Measurements from ENCODE around the gene TCERG1L.

The TCERG1L gene

DNA sequence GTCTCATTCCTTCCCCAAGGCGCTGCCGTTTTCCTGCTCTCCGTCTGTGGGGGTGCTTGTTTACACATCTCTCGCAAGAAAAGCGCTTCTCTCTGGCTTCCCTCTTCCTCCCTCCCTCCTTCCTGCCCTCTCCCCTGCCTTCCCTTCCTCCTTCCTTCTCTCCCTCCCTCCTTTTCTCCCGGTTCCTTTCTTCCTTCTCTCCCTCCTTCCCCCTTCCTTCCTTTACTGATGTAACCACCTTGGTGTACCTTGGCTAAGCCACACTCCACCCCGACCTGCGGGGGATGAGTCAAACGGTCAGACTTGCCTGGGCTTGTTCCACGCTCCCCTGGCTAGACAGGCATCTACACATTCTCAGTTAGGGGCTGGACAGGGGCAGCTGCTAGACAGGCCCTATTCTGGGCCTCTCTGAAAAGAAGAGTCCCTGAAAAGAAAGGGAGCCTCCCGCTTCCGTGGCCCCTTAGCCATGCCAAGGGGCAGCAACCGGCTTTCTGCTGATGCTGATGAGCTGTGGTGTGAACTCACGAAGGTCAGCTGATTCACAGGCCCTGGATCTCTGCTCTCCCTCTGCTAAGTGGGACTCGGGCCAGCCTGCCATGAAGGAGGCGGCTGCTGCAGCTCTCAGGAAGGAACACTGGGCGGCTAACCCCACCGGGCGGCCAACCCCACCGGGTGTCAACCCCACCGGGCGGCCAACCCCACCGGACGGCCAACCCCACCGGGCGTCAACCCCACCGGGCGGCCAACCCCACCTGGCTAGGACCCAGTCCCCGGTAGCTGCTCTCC lies 216.8 kb downstream of the TCERG1L start:
- DNase-seq, result no peak

DNA sequence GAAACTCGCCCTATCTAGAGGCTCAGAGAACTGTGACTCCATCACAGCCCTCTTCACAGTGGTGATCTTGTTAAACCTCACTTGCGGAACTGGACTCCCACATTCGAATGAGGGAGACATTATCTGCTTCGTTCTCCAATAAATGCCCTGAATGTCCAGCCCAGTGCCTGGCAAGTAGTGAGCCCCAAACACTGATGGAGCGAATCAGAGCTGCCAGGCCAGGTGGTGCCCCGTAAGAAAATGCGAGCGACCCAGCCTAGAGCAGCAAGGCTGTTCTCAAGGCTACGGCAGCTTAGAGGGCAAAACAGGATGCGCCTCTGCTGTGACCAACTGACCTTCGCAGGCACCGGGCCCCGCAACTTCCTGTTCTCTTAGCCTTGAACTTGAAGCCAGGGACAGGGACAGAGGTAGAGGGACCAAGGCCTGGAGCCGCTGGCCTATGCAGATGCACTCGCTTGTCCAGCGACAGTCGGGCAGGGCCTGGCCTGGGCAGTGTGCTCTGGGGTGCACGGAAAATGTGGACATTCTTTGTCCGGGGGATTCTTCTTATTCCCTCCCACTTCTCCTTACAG lies 217.6 kb downstream of the TCERG1L start:
- DNase-seq, result no peak

DNA sequence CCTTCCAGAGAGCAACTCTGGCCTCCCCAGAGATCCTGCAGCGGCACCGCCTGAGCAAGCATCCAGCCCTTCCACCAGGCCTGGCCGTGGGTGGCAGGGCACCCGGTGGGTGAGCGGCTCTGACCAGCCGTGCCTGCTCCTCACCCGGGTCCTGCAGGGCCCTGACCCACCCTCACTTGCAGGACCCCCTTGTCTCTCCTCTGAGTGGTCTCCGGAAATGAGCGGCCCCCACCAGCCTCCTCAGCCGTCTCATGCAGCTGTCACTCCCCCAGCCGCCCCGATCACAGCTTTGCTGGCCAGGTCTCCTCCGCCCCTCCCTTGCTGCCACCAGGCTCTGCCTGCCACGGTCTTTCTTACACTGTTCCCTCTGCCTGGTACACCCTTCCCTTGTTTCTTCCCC lies 218.2 kb downstream of the TCERG1L start:
- DNase-seq, result no peak

DNA sequence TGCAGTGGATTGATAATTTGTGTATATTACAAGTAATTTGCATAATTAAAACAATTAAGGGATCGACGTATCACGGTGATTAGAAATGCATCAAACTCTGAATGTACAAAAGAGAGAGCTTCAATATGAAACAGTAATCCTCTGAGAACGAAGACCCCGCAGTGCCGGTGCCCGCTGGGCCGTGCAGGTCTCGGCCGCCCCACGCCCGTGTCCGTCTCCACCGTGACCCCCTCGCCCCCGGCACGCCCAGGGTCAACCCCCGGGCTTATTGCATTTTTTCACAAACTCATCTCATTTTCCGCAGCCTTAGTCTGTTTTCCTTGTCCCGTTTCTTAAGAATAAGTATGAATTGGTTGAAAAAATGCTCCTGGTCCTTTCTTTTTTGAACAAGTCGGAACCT lies 218.6 kb downstream of the TCERG1L start:
- DNase-seq, result no peak

DNA sequence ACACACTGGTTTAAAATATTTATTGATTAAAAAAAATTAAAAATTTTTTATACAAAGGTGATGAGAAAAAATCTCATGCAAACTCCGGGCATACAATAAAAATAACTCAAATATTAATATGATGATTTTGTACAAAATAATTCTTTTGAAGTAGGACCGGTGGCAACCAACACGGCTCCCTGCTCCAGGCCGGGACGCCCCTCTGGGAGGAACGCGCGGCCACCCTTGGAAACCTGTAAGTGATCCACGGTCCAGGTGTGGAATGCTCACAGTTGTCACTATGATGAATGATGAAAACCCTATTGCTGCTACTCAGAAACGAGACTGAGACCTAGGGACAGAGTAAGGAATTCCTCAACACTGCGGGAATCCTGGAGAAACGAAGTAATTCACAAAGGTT lies 219.1 kb downstream of the TCERG1L start:
- DNase-seq, result no peak

DNA sequence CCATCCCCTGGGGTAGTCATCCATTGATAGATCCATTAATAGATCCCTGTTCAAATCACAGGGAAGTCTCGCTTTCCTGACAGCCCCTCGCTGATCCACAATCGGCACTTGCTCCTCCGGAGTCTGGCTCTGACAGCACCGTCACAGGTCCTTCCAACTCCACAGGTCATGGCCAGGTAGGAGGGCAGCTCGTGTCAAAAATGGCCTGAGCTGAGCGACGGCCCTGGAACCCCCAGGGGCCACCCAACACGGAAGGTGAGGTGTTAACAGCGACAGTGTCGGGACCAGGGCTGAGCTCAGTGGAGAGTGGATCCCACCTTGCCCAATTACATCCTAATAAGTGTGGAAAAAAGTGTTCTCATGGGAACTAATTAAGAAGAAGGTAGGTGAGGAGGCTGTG lies 219.8 kb downstream of the TCERG1L start:
- DNase-seq, result no peak

DNA sequence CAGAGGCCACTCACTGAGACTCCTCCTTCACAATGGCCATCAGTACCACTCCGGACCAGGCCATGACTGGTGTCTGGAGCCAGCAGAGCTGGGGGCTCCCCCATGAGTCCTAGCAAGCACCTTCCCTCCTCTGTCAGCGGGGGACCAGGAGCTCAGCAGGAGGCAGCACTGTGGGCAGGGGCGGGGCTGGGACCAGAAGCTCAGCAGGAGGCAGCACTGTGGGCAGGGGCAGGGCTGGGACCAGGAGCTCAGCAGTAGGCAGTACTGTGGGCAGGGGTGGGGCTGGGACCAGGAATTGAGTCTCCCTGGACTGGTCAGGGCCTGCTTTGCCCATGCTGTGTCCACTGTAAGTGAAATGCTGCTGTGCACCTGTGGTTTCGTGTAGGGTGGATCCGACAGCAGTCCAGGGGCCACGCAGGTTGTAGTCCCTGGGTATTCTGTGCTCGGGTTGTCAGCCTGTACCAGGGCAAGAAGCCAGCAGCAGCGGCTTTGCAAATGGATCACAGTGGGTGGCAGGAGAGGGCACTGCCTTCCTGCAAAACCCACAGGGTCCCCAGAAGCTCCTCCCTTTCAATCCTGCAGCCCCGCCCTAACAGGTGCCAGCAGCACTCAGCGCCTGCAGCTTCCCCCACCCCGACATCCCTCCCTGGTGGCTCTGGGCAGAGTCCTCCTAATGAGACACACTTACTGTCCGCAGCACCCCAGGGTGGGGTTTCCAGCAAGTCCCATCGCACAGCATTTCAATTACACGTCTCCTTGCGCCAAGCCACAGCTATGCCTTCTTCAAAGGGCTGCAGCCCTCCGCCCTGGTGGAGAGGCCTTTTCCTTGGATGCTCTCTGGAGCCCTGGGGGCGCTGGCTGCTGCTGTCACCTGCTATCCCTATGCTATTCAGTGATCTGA lies 220.5 kb downstream of the TCERG1L start:
- DNase-seq, result peak; percentile 30 to 74

DNA sequence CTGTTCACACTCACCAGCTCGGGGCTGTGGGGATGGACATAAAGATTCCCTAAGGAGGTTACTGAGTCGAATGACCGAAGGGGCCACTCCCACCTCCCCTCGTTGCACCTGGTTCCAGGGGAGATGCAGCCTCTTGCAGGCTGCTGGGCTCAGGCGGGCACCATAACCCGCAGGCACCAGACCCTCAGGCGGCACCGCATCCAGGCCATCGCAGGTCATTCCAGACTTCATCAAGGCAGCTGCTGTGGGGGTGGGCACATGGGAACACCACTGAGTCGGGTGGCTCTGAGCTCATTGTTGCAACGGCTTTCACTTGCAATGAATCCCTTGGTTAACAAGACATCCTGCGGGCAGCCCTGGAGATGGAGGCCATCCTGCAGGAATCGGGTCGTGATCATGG lies 221.7 kb downstream of the TCERG1L start:
- DNase-seq, result no peak

DNA sequence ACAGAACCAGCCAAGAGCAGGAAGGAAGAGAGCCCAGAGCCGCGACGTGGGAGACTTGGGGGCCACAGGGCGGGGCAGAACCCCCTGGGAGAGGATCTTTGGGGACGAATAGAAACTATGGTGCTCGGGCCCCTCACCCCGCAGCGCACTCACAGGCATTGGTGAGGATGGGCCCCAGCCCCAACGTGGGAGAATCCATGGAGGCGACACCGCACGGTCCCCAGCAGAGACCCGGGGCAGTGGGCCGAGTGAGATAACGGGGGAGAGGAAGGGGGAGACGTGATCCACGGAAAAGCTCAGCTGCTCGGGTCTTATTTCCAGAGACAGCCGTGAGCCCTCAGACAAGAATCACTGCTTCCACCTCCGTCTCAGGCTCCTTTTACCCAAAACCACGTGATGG lies 222.4 kb downstream of the TCERG1L start:
- DNase-seq, result no peak

DNA sequence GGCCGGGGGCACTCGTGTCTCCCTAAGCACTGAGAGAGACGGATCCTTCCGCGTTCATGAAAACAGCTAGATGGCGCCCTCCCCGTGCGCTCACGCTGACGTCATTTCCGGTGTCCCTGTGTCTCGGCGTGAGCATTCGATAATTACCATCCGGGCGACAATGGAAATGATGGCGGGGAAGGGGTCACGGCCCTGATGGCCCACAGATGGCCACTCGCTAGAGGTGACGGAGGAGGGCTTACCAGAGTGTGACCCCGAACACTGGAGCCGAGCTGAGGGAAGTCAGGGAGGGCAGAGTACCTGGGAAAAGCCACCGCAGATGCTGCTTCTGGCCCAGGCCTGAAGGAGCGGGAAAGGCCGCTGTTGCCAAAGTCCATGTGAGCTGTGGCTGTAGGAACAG lies 222.9 kb downstream of the TCERG1L start:
- no peak for DNase-seq

DNA sequence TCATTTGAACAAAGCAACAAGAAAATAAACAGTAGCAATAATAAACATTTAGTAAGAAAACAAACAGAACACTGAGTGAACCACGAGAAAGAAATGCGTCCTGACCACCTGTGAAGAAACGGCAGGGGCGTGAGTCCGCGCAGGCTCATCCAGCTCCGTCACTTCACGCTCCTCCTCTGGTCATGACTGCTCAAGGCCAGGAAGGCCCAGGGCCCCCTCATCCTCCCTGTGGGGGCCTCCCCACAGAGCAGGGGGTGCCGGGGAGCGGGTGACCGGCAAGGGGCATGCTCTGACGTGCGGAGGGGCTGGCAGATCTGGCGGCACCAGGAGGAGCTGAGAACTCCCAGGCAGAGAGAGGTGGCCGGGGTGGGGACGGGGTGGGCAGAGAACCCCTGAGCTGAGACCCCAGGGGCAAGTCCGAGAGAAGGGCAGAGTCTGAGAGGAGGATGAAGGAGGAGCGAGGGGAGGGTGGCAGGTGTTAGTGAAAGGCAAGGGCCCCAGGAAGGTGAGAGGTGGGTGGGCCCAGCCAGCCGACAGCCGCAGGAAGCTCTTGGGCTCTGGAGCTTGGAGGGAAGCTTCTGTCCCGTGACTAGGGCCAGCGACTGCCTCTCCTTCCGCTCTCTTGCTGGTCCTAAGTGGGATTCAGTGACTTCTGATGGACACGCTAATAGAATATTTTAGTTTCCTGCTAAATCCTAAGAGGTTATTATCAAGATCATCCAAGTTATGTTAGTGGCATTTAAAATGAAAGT lies 223.9 kb downstream of the TCERG1L start:
- DNase-seq, result no peak

DNA sequence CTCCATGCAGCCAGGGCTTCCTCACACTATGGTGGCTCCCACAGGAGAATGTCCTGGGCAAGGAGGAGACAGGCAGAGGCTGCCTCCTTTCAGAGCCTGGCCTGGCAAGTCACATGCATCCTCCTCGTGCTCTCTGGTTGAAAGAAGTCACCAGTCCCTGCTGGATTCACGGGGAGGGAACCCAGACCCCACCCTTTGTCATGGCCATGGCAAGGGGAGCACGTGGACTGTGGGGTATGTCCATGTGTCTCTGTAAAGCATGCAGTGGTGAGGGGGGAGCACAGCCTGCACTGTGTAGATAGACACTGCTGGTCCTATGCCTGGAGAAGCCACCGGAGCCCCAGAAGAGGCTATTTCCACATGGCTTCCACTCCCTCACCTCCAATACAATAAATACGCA lies 225.0 kb downstream of the TCERG1L start:
- DNase-seq, result no peak

DNA sequence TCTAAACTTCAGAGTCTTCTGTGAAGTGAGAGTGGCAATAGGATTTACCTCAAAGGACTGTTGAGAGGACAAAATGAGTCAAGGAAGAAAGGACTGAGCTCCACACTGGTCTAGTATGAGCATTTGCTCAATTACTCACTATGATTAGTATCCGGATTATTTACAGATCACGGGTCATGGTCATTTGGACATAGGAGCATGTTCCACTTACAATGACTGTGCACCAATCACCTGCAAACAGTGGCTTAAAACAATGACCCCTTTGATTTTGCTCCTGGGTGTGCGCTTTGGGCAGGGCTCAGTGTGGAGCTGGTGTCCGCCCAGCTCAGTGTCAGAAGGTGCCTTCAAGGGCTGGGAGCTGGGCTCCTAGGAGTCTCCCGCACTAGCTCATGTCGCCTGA lies 225.4 kb downstream of the TCERG1L start:
- DNase-seq, result no peak

DNA sequence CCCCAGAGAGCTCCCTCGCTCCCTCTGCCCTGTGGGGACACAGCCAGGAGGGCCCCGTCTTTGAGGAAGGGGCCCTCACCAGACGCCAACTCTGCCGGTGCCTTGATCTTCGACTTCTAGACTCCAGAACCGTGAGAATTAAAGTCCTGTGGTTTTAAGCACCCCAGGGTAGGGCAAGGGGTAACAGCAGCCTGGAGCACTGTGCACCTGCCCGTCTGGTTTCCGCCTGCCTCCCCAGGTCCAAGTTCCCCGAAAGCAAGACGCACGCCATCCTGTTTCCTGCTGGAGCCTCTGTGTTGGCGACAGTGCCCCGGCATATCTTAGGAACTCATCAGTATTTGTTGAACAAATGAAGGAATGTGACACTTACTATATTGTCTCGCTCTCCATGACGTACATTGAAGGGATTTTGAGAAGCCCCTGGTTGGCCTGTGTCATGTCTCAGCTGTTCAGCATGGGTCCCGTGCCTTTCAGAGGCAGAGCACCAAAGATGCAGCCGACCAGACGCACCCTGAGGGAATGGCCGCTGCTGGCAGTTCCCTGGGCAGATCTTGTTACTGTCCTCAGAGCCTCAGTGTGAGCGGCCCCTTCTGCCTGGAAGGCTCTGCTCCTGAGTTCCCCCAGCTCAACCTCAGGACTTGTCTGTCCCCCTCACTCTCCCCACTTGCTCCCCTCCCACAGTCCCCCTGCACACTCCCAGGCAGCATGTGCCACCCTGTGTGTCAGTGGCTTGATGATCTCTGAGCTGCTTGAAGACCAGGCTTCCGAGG lies 226.2 kb downstream of the TCERG1L start:
- DNase-seq, result no peak

DNA sequence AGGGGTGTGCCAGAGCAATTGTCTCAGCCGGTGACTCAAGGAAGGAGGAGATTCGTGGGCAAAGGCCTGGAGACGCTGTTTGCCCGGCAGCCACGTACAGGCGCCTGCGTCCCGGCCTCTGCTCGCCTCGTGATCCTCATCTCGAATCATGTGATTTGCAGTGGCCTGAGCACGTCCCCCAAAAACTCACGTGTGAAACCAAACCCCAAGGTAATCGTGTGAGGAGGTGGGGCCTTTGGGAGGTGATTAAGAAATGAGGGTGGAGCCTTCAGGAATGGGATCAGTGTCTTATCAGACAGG lies 226.8 kb downstream of the TCERG1L start:
- no peak for DNase-seq

DNA sequence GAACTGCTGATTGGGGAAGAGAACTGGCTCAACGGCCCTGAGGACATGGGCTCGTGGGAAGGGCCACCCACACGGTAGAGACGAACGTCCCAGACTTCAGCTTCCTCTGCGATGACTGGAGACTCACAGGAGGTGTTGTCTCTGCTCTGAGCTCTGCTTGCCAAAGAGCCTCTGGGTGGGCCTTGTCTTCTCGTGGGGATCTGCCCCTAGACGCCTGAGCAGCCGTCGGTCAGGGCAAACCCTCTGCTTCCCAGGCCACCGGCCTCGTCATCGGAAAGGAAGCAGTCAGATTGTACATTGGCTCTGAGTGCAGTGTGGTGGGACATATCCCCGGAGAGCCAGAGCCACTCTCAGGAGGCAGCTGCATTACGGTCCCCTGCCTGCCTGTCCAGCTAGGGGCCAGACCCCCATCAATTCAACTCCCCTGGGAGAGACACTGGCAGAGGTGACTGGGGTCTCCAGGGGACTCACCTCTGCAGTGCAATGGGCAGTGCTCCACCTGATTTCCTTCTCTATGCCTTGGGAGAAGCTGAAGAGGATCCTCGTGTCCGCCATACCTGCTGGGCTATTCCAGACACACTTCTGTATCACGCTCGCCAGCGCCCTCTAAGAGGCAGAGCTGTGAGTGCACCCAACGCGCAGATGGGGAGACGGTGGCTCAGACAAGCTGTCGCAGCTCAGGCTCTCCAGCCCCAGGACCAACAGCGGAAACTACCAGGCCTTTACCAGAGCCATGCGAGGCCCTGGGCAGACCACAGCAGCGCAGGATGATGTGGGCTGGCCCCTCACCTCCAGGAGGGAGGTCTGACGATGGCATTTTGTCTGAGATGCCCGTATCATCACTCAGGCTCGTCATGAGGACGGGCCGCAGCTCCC lies 227.4 kb downstream of the TCERG1L start:
- no peak for DNase-seq

DNA sequence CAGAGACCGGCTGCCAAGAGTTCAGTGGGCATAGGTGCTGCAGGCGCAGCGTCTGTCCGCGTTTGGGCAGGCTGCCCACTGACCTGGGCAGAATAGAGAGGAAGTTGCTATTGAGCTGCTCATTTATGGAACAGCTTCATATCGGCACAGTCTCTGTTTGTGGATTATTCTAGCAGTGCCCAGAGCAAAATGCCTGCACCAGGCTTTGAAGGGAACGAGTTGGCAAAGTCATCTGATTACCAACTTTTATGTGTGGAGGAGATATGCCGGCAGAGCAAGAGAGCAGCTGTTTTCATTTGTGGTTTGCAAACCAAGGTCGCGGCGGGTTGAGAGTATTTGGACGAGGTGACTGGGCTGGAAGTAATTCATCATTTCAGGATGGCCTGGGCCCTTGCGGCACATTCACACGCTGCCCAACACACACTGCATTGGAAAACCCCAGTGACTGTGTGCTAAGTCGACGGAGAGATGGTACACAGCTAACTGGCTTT lies 228.5 kb downstream of the TCERG1L start:
- no peak for DNase-seq

DNA sequence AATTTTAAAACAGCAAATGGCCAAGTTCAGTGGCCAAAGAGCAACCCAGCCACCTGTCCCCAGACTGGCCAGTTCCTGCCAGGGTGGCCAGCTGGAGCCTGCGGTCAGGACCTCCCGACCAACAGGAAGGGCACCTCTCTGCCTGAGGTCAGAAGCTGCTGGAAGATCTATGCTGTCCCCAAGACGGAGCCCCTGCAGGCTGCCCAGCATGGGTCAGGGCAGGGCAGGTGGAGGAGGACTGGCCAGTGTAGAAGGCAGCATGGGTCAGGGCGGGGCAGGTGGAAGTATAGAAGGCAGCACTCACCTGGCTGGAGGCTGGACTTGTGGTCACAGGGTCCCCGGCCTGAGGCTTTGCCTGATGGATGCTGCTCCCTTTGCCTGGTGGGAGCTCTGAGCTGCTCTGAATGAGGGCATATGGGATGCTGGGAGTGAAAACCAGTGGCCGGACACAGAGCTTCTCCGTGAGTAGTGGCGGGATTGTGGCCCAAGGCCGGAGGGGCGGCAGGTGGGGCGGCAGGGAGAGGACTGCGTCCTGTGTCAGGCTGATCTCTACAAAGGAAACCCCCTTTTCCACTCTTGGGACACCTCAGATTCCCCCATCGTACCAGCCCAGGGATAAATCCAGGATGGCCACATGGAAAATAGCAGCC lies 229.2 kb downstream of the TCERG1L start:
- no peak for DNase-seq

DNA sequence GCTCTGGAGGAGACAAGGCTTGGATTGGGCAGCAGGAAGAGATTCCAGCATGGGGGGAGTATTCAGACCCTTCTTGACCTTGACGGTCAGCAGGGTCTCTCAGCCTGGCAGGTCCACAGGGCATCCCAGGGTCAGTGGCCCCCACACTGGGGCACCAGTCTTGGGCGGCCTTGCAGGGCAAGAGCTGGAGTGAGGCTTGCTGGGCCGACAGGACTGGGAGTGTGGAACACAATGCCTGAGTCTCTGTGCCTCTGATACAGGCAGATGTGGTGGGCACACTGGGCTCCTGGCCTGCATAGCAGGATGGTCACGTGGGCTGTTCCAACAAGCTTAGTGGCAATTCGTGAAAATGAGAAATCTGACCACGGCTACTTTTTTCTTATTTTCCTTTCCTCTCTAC lies 229.7 kb downstream of the TCERG1L start:
- no peak for DNase-seq

DNA sequence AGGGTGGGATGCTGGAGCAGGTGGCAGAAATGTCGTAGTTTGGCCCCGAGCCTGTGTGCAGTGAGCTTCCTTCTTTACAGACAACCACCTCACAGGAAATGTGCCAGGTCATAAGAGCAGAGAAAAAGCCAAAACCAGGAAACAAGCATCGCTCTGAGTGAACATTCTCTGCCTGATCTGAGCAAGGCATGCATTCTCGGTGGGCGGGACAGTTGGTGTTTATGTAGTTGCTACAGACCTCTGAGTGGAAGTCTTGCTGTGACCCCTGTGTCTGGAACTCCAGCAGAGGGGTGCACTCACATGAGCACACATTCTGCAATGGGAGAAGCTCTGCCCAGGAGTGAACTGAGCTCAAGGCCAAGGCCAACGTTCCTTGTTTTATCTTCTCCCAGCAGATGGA lies 230.1 kb downstream of the TCERG1L start:
- no peak for DNase-seq

DNA sequence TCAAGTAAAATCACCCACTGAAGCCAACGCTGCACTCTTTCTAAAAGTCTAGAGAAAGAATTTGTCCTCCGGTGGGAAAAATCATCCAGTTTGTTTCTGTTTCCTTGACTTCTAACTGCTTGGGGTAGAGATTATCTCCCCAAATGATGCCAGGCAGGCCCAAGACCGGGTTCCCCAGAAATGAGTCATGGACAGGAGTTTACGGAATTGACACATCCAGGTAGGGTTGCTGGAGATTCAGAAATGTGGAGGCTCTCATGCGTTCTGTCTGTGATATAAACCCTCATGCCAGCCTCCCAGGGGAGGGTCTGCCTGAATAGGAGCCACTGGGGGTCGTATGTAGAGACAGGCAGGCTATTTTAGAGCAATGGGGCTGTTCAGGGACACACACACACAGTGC lies 230.9 kb downstream of the TCERG1L start:
- DNase-seq, result no peak

All from NCI-H2081 (cell line).